ENCODE results near the gene USP28. TPM values are rescaled to one million over a fixed set of nuclear protein-coding genes. Genes with fewer than 3 reads are reported as not detected.

The USP28 gene
- polyA plus RNA-seq, 2 of the 4 experiments (the other 2 are of a cell fraction) = 15.4 to 31.3 TPM

- ATAC-seq (no peak), DNase-seq (ENCODE audit: low read depth in 1 of 2, low spot score in 1 of 2) (no peak), FAIRE-seq (no peak)
- no peak overlapping the region for H3K4me2 ChIP-seq
- ChIA-PET CTCF (interaction anchor here (0.6 to 2.3 kb wide), 4 partner anchors 21 to 598 kb away, joined by 3 to 5 read pairs (median 4); partner anchors contain the start of gene ZW10), POLR2A (no interaction called here)
- TF ChIP-seq ZSCAN20 (CRISPR knock-in tag; IDR thresholded peaks at IDR 0.05) = no peak
- no peak for TF ChIP-seq E2F6 (IDR thresholded peaks at IDR 0.05; ENCODE audit: borderline replicate concordance, low read depth)
- no peak overlapping the region for H3K4me3 ChIP-seq
- no peaks in the 10 kb centered on the region; the same call in 2 of the 3 replicates for H3K9me3 ChIP-seq
- WGBS (ENCODE audit: missing lambda C conversion rate) = 94% methylated on average over 3 of the region's 3 CpGs
- H3K4me1 ChIP-seq = no peaks in the 10 kb centered on the region
- H3K27ac ChIP-seq = no peak overlapping the region
Observed at GRCh38 chr11:113827477-113827876, 47.9 kb downstream of the USP28 start.

- TF ChIP-seq KDM5A (IDR thresholded peaks at IDR 0.05) = no peak
- no peak for TF ChIP-seq HES2 (IDR thresholded peaks at IDR 0.05)
- no peak for TF ChIP-seq TFCP2L1 (CRISPR knock-in tag; IDR thresholded peaks at IDR 0.05)
- TF ChIP-seq MAFK (IDR thresholded peaks at IDR 0.05; ENCODE audit: partially characterized antibody) = no peak
- TF ChIP-seq JUN (IDR thresholded peaks at IDR 0.05) = no peak
- TF ChIP-seq REST (IDR thresholded peaks at IDR 0.05) = no peak
- TF ChIP-seq SMC3 (IDR thresholded peaks at IDR 0.05) = no peak
- no peak for TF ChIP-seq HOXA7 (CRISPR knock-in tag; IDR thresholded peaks at IDR 0.05)
- TF ChIP-seq TP53 (CRISPR knock-in tag; IDR thresholded peaks at IDR 0.05) = no peak
- Histone ChIP-seq H3K9me3 (no peaks in the 10 kb centered on the region), H3K27ac (no peak overlapping the region), H3K4me3 (no peak overlapping the region), H3K4me1 (no peaks in the 10 kb centered on the region), H3K4me2 (no peak overlapping the region)
- no peak for ATAC-seq
- DNase-seq (ENCODE audit: low read depth in 1 of 2, low spot score in 1 of 2) = no peak
- ChIA-PET POLR2A (no interaction called here), CTCF (no interaction called here)
- WGBS (ENCODE audit: missing lambda C conversion rate) = 91% methylated on average over 3 of the region's 3 CpGs
- no peak for FAIRE-seq
Observed at GRCh38 chr11:113818426-113818825, 56.9 kb downstream of the USP28 start.

- ChIA-PET CTCF (interaction anchor here (1.6 kb wide), 1 partner anchor 11 kb away, joined by 3 read pairs; no protein-coding TSS in a partner anchor), POLR2A (no interaction called here)
- no peak for DNase-seq (ENCODE audit: low read depth in 1 of 2, low spot score in 1 of 2)
- Histone ChIP-seq H3K4me2 (no peak overlapping the region), H3K9me3 (no peaks in the 10 kb centered on the region), H3K4me1 (no peaks in the 10 kb centered on the region), H3K27ac (no peak overlapping the region), H3K4me3 (no peak overlapping the region)
- WGBS (ENCODE audit: missing lambda C conversion rate) = 84% methylated on average over 6 of the region's 6 CpGs
- no peak for ATAC-seq
- FAIRE-seq = no peak
- TF ChIP-seq SREBF2 (IDR thresholded peaks at IDR 0.05) (no peak), USF2 (IDR thresholded peaks at IDR 0.05) (no peak), RAD21 (conservative IDR thresholded peaks at IDR 0.05 in 1 of 2, IDR thresholded peaks at IDR 0.05 in 1 of 2) (no peak), CBX8 (IDR thresholded peaks at IDR 0.05) (no peak), FOXS1 (CRISPR knock-in tag; IDR thresholded peaks at IDR 0.05) (no peak), HDAC2 (IDR thresholded peaks at IDR 0.05) (no peak), CHD2 (IDR thresholded peaks at IDR 0.05; ENCODE audit: low read length, partially characterized antibody) (no peak), MAX (IDR thresholded peaks at IDR 0.05) (no peak), TFCP2L1 (CRISPR knock-in tag; IDR thresholded peaks at IDR 0.05) (no peak), MYC (IDR thresholded peaks at IDR 0.05; ENCODE audit: borderline replicate concordance, low read length) (no peak), REST (IDR thresholded peaks at IDR 0.05) (no peak)
Observed at GRCh38 chr11:113817626-113818025, 57.7 kb downstream of the USP28 start.

Measured in A549 (cell line).